GM10847 (cell line): ENCODE measurements around the gene GLIS2.
A peak's percentile ranks its signal among the peaks of the same experiment; 100 is the strongest.

ENCODE experiments used
- POLR2A ChIP-seq: IDR thresholded peaks from 2 replicates; pipeline ENCODE4 v1.6.1; 2011; ENCODE audit not compliant: insufficient read length; ENCODE audit errors: extremely low read depth

GLIS2 gene

DNA sequence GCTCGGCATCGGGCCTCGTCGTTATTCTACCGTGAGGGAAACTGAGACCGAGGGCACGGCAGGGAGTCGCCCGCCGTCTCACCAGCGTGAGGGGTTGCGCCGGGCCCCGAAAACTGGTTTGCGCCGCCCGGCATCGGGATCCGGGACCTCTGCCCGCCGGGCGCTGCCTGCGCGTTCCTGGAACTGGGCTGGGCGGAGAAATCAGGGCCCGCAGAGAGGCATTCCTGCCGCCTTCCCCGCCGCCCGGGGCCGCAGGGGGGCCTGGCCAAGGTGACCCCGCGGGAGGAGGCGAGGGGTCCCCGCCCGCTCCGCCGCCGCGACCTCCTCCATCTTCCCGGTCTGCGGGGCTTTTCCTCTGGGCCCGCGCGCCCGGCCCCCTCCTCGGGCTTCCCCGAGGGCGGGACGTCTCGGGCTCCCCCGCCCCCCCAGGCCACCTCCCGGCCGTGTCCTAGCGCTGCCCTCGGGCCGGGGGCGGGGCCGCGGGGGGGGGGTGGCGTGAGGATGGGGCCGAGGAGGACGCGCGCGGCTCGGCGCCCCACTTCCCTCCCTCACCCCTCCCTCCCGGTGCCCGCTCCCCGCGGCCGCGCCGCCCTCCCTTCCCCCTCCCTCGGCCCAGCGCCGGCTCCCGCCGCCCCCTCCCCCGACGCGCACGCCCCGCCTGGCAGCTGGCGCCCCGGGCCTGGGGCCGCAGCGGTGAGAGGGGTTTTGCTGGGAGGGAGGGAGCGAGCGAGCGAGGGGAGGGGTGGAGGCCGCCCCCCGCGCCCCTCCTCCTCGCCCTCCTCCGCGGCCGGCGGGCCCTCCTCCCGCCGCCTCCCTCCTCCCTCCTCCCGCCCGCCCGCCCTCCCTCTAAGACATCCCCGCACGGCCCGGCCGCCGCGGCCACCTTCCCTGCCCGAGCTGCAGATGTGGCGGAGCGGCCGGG is at the start of gene GLIS2:
GLIS2 (plus strand) TSS at position 882 of the 922 bp plus-strand sequence. CDS start 16,214 bp downstream, outside the sequence.
- TF ChIP-seq POLR2A = no peak

DNA sequence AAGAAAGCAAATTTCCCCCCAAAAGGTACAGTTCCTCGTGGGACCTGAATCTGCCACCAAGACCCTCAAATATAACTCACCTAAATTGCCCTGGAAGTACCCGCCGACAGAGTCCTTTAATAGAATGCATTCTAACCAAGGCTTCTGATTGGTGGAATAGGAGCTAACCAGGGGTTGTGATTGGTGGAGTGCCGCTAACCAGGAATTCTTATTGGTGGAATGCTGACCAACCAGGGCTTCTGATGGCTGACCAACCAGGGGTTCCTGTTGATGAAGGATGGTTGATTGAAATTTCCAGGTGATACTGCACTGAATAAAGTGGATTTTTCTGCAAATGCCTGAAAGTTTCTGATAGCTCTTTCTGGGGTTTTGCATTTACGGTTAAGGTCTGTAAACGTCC is 49.5 kb upstream of the GLIS2 start:
- no peak for TF ChIP-seq POLR2A

DNA sequence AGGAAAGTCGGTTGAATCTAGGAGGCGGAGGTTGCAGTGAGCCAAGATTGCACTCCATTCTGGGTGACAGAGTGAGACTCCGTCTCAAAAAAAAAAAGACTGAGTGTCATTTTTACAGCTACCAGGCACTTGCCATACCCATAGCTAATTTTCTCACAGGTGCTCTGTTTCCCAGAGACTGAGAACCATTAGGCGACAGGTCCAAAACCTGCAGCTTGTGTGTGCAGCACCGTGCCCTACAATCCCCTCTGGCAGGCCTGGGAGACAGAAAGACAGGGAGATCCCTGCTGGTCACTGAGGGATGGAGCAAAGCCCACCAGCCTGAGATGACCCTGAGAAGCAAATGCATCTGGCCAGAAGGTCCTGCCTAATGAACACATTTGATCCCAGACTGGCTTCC is 45.8 kb upstream of the GLIS2 start:
- TF ChIP-seq POLR2A = no peak

DNA sequence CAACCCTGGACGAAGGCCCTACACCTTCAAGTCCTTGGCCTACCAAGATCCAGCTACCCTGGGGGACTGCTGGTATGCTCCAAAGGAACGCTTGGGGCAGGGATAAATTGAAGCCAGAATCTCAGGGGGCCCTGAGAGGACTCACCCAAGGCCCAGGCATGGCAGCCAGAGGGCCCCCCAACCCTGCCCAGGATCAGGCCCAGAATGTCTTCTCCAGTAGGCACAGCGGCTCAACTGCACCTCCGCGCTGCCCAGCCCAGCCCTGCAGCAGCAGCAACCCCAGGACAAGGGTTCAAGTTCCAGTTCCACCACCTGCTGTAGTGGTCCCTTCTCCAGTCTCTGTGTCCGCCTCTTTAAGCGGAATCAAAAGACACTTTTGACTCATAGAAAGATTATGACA is 45.3 kb upstream of the GLIS2 start:
- TF ChIP-seq POLR2A = no peak

DNA sequence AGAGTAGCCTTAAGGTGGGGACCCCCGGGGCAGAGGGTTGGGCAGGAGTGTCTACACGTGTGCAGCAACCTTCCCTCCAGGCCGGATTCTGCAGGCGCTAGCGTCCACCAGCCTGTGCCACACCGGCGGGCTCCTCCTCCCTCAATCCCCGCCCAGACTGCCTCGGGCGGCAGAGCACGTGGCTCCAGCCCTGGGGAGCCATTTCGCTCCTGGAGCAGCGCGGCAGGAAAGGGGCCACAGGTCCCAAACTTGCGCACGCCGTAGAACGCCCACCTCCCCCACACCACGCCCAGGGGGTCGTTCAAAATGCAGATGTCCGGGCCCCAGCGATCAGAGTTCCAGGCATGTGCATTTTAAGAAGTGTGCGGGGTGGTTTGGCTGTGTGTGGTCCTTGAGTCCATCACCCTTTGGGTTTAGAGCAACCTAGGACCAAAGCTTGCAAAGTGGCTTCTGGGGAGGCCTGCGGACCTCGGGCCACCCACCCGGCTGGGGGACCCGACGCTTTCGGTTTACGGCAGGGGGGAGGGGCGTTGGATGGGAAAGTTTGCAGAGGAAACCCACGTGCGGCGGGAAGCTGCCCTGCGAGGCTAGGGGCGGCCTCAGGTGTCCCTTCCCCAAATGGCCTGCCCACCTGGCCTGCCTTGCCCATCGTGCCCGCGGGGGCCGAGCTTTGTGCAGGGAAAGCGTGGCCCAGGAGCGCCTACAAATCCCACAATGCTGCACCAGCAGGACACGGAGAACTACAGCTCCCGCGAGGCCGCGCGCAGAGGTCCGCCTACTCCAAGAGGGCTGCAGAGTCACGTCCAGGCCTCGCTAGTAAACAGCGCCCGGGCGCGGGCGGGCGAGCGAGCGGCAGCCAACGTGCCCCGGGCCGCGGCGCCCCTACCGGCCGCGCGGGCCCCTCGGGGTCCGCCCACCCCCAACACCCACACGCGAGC is 44.4 kb upstream of the GLIS2 start:
- TF ChIP-seq POLR2A = peak; percentile 67

DNA sequence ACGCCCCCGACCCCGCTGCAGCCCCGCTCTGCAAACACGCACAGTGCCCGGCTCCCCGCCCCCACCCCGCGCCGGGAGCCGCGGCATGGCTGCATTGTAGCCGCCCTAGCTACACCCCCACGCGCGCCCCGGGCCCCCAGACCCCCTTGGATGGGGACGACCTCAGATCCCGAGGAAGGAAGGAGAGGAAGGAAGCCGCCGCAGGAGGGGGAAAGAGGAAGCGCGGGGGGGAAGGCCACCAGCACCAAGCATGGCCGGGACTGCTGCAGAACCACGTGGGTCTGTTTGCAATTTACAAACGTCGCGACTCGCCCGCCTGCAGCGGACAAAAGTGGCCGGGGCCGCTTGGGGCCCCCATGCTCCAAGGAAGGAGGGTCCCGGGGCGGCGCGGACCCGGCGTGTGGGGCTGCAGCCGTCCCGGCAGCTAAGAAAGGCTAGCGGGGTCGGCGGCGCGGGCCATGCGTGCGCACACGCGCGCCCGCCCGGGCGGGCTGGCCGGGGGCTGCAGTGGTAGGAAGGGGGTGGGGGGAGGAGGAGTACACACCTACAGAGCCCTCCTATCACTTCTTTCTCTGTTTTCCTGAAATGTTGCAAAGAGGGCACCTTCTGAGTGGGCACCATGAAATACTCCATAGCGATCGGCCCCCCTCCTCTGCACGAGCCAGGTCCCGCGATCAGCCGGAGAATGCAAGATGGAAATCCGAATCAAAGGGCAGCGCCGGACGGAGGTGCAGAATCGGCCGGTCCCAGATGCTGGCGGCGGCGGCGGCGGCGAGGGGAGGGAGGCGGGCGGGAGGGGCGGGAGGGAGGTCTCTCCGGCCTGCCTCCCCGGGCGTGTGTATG is 43.5 kb upstream of the GLIS2 start:
- TF ChIP-seq POLR2A = no peak

DNA sequence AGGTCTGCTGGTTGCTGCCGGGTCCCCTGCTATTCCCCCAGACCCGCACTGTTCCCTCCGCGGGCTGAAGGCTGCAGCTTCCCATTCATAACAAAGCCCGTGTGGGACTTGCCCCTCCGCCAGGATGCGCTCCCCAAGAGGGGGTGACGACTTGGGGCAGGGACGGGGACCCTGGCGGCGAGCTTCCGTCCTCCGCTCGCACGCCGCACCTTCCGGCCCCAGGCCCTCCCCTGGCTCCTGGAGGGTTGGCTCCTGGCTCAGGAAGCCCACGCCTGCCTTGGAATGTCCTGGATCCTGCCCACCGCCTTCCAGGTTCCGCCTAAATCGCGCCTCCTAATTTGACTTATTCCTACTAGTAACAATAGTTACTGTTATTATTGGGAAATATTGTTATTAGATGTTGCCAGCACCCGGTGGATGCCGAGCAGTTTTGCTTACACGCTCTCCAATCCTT is 42.0 kb upstream of the GLIS2 start:
- no peak for TF ChIP-seq POLR2A

DNA sequence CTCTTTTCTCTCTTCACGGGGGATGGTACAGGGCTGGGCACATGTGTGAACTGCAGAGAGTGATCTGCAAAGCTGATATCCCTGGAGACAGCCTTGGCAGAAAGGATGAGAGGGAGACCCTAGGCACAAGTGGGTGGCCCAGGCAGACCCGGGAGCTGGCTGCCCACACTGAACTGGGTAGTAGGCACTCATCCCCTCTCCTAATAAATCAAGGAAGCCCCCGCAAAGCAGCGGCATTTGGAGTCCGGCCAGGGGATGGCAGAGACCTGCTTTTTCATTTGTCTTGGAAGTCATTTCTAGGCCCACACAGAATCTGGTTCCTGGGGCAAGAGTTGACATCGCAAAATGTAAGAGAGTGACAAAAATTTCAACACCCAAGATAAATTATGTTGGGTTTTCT is 40.0 kb upstream of the GLIS2 start:
- TF ChIP-seq POLR2A = no peak

DNA sequence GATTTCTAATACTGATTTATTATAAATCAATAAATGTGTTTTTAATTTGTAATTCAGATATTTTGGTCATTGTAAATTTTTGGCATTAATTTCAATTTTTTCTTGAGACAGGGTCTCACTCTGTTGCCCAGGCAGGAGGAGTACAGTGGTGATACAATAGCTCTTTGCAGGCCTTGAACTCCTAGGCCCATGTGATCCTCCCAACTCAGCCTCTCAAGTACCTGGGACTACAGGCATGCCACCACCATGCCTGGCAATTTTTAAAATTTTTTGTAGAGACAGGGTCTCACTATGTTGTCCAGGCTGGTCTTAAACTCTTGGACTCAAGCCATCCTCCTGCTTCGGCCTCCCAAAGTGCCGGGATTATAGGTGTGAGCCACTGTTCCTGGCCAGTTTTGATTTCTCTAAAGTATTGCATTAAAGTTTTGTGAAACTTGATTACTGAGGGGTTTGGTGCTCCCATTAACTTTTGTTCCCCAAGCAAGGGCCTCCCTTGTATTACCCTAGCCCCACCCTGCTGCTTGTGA is 37.8 kb upstream of the GLIS2 start:
- TF ChIP-seq POLR2A = no peak

DNA sequence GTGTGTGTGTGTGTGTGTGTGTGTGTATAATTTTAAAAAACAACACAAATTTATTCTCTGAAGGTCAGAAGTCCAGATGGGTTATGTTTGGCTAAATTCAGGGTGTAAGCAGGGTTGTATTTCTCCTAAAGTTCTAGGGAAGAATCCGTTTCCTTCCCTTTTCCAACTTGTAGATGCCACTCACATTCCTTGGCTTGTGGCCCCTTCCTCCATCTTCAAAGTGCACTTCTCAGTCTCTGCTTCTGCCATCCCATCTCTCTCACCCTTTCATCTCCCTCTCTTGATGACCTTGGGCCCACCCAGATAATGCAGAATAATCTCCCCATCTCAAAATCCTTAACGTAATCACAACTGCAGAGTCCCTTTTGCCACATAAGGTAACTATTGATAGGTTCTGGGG is 35.2 kb upstream of the GLIS2 start:
- no peak for TF ChIP-seq POLR2A

DNA sequence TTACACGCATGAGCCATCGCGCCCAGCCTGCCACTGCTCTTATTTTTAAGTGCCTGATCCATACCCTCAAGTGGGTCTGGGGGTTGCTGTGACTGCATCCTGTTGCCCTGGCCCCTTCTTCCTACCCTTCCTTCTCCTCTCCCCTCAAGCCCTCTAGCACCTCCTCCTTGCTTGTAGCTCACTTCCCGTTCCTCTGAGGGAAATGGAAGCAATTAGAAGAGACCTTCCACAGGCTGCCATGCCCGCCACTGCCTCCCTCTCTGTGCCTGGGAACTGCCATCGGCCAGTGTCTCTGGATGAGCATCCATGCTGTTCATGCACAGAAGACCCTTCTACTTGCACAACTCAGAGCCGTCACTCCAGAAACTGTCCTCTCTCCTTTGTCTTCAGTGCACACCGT is 32.4 kb upstream of the GLIS2 start:
- TF ChIP-seq POLR2A = no peak

DNA sequence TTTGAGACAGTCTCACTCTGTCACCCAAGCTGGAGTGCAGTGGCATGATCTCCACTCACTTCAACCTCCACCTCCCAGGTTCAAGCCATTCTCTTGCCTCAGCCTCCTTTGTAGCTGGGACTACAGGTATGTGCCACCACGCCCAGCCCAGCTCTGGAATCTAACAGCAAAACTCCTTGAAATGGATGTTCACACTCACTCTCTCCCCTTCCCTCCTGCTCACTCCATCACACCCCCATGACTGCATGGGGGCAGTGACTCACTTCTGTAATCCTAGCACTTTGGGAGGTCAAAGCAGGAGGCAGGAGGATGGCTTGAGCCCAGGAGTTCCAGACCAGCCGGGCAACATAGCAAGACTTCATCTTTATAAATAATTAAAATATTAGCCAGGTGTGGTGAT is 31.9 kb upstream of the GLIS2 start:
- TF ChIP-seq POLR2A = no peak

DNA sequence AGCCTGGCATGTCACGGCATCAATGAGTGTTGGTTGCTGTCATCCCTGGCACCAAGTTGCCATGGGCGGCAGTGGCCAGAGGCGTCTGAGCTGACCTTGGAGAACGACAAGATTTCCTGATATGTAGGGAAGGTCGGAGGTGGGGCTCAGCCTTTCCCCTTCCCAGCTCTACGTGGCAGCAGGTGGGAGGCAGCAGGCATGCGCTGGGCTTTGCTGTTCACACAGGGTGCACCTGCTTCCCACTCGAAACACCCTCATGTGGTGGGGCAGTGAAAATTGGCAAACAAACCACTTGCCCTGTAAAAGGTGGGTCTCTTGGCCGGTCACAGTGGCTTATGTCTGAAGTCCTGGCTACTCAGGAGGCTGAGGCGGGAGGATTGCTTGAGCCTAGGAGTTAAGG is 30.7 kb upstream of the GLIS2 start:
- no peak for TF ChIP-seq POLR2A

DNA sequence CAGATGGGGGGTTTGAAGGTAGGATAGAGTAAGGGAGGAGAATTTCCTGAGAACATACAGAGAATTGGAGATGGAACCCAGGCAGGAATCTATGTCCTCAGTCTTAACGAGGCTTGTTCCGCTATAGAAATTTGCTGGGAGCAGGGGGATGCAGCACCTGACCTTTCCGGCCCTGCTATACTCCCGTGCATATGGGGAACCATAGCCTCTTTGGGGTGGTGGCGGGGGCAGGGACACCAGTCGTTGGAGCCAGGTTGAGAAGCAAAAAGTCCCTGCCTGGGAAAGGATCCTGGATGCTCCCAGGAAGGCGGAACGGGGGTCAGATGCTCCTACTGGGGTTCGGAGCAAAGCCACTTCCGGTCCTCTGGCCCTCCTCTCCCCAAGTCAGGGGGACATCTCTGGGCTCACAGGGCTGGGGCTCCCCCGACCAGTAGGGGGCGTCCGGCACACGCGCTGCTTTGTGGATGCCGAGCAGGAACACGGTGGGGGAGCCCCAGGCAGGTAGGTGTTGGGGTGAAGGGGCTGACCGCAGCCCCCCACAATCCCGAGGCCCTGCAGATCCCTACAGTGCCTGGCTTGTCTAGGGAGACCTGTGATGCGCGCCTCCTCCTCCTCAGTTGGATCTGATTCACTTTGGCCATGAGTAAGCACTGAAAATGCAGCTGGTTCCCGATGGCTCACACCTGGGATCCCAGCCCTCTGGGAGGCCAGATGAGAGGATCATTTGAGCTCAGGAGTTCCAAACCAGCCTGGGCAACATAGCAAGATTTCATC is 27.5 kb upstream of the GLIS2 start:
- TF ChIP-seq POLR2A = no peak

DNA sequence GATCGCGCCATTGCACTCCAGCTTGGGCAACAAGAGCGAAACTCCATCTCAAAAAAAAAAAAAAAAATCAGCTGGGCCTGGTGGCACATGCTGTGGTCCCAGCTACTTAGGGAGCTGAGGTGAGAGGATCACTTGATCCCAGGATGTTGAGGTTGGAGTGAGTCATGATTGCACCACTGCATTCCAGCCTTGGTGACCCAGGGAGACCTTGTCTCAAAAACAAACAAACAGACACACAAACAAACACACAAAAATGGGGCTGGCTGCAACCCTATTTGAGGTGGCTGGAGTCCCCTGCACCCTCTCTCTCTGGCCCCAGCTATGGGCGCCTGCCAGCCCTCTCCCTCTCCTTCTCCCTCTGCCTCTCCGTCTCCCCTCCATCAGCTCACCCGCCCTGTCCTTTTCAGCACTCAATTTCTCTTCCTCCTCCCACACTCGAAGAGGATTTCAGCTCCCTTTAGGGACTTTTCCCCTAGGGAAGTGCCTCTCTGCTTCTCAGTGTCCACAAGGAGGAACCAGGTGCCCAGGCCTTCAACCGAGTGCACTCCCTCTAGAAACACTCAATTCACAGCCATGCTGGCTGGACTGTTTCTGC is 25.5 kb upstream of the GLIS2 start:
- no peak for TF ChIP-seq POLR2A
